GM18519 (cell line): Measurements from ENCODE around the gene C17orf100.

Experiments
- ATAC-seq: cut with Tn5 transposase; IDR thresholded peaks from one replicate; pipeline ENCODE4 v1.9.1; 2021; ENCODE audit warnings: mild to moderate bottlenecking, moderate library complexity; ENCODE audit not compliant: unreplicated experiment, low FRiP score

C17orf100 gene

GRCh38 chr17:6668219-6668618 lies 16.7 kb downstream of the C17orf100 start:
- ATAC-seq: no peak

GRCh38 chr17:6668727-6669425 lies 17.3 kb downstream of the C17orf100 start:
- ATAC-seq: no peak

- no peak for ATAC-seq
Observed at GRCh38 chr17:6669479-6670212, 18.1 kb downstream of the C17orf100 start.

- ATAC-seq: no peak
Observed at GRCh38 chr17:6670571-6670970, 19.0 kb downstream of the C17orf100 start.

- no peak for ATAC-seq
Observed at GRCh38 chr17:6670999-6671398, 19.4 kb downstream of the C17orf100 start.

GRCh38 chr17:6671431-6671830 lies 19.9 kb downstream of the C17orf100 start:
- no peak for ATAC-seq

- ATAC-seq: no peak
Observed at GRCh38 chr17:6674586-6674985, 23.0 kb downstream of the C17orf100 start.

- ATAC-seq: no peak
Observed at GRCh38 chr17:6675201-6675825, 23.8 kb downstream of the C17orf100 start.

- ATAC-seq: no peak
Observed at GRCh38 chr17:6676802-6677157, 25.2 kb downstream of the C17orf100 start.

GRCh38 chr17:6677158-6677831 lies 25.7 kb downstream of the C17orf100 start:
- no peak for ATAC-seq

GRCh38 chr17:6677946-6678345 lies 26.4 kb downstream of the C17orf100 start:
- ATAC-seq: no peak

GRCh38 chr17:6679241-6679640 lies 27.7 kb downstream of the C17orf100 start:
- ATAC-seq: no peak

- ATAC-seq: no peak
Observed at GRCh38 chr17:6681176-6681575, 29.6 kb downstream of the C17orf100 start.

- no peak for ATAC-seq
Observed at GRCh38 chr17:6681671-6682070, 30.1 kb downstream of the C17orf100 start.

GRCh38 chr17:6682339-6682738 lies 30.8 kb downstream of the C17orf100 start:
- ATAC-seq: no peak

- ATAC-seq: no peak
Observed at GRCh38 chr17:6683081-6683684, 31.6 kb downstream of the C17orf100 start.

GRCh38 chr17:6683730-6684459 lies 32.3 kb downstream of the C17orf100 start:
- no peak for ATAC-seq

GRCh38 chr17:6684460-6684783 lies 32.9 kb downstream of the C17orf100 start:
- no peak for ATAC-seq

GRCh38 chr17:6684881-6685767 lies 33.6 kb downstream of the C17orf100 start:
- no peak for ATAC-seq
